Inferior parietal cortex (tissue), 1 donor: ENCODE data around the gene IL1B.

Source experiments
- DNase-seq: peaks from one replicate; pipeline ENCODE4 v3.0.0-alpha.2; 2016; ENCODE audit errors: extremely low spot score

IL1B gene

DNA sequence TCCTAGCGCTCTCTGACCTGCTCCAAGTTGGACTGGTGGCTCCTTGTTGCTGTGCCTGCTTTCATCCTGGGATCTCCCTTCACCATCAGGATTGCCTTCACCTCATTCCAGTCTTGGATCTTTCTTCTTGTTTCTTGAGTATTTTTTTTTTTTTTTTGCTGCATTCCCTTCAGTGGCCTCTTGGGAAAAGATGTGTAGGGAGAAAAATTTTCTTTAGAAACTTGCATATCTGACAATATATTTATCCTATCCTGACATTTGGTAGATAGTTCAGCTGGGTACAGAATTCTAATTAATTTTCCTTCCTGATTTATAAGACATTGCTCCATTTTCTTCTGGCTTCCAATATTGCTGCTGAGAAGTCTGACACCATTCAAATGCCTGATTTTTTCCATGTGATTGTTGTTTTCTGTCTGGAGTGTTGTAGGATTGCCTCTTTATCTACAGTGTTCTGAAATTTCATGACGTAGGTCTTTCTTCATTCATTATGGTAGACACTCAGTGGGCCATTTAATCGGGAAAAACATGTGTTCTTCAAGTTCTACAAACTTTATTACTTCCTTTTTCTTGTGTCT lies 29.3 kb downstream of the IL1B start:
- DNase-seq = no peak

- DNase-seq = no peak
Measured at GRCh38 chr2:112805542-112805941, 31.0 kb downstream of the IL1B start.

DNA sequence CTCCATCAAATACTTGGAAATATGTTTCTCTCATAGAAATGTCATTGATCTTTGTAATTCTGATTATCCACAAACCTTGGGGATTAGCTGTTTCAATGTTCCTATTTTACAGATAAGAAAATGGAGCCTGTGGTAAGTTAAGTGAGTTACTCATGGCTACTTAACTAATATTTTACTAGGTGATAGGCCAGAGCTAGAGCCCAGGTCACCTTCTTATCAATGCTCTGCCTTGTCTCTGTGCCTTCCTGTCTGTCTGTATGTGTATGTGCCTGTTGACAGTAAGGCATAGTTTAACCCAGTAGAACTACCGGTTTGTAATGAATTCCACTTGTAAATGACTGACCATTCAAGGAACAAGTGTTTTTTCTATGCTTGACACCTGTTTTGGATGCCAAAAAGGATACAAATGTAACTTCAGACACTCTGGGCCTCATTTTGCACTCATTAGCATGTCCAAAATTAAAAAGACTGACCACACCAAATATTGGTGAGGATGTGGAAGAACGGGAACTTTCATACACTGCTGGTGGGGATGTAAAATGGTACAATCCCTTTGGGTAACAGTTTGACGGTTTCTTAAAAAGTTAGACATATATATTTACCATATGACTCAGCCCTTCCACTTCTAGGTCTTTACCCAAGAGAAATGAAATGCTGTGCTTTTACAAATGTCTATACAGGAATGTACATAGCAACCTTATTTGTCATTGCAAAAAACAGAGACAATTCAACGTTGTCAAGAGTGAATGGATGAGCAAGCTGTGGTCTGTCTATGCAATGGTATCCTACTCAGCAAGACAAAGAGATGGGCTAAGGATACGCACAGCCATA lies 32.7 kb downstream of the IL1B start:
- DNase-seq = no peak

DNA sequence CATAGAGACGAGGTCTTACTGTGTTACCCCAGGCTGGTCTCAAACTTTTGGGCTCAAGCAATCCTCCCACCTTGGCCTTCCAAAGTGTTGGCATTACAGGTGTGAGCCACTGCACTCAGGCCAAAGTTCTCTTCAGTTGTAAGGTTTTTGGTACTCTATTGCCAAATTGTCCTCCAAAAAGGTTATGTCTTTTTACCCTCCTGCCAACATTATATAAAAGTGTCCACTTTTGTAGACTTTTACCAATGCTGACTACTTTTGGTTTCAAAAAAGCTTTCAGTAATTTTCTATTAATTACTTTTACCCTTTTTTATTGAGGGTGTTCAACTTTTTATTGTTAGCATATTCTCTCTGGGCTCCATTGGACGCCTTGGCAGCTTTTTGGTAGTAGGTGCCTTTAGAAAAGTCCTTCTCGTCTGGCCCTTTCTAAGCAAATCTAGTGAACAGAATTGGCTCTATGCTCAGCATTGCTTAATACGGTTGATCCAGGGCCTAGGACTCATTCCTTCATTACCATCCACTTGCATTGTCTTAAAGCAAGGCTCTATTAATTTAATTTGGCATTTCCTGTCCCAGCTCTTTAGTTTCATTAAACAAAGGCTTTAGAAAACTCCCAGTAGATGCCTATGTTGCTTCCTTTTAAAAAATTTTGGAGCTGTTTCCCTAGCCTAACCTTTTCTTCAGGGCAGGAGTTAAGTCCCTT lies 35.5 kb downstream of the IL1B start:
- no peak for DNase-seq

- DNase-seq = no peak
Measured at GRCh38 chr2:112798979-112799975, 37.3 kb downstream of the IL1B start.

DNA sequence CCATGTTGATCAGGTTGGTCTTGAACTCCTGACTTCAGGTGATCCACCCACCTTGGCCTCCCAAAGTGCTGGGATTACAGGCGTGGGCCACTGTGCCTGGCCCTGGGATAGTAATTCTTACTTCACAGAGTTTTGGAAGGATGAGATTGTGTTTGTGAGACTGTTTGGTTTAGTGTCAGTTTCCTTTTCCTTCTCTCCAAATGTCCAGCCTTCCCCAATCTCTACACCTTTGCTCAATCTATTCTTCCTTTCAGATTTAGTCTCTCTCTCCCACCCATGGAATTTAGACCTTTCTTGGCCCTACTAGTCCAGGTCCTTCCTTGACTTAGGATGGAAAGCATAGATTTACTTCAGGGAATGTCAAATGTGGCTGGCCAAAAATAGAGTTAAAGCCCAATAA lies 40.1 kb downstream of the IL1B start:
- DNase-seq = no peak

GRCh38 chr2:112795774-112796173 lies 40.8 kb downstream of the IL1B start:
- DNase-seq = no peak

- DNase-seq = no peak
Measured at GRCh38 chr2:112794841-112795240, 41.7 kb downstream of the IL1B start.

DNA sequence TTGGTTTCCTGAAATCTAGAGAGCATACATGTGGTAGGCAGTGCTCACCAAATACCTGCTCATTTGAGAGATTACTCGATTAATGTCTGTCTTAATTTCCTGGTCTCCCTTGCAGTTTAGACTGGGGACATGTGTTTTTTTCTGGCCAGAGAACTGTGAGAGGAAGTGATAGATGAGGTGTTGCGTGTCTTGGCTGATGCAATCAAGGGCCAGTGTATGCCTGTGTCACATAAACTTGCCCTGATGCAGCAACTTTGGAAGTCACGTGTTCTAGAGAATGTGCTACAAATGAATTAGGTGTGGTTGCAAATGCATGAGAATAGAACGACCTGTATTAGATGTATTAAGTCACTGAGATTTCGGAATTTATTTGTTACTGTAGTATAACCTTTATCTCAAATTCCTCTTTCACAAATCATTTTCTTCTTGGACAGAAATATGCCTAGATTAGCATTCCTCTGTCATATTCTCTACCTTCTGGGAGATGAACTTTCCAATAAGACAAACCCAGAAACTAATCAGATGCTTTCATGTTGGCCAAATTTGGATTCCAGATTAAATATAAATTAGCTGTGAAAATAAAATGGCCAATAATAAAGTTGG lies 42.3 kb downstream of the IL1B start:
- peak; percentile 32 for DNase-seq

GRCh38 chr2:112793449-112793978 lies 43.1 kb downstream of the IL1B start:
- no peak for DNase-seq

DNA sequence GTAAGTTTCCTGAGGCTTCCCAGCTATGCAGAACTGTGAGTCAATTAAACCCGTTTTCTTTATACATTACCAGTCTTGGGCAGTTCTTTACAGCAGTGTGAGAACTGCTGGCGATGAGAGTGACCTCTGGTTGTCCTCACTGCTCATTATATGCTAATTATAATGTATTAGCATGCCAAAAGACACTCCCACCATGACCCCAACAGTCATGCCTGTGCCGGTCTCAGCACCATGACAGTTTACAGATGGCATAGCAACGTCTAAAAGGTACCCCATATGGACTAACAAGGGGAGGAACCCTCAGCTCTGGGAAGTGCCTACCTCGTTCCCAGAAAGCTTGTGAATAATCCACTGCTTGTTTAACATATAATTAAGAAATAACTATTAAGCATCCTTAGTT lies 44.2 kb downstream of the IL1B start:
- DNase-seq = no peak

DNA sequence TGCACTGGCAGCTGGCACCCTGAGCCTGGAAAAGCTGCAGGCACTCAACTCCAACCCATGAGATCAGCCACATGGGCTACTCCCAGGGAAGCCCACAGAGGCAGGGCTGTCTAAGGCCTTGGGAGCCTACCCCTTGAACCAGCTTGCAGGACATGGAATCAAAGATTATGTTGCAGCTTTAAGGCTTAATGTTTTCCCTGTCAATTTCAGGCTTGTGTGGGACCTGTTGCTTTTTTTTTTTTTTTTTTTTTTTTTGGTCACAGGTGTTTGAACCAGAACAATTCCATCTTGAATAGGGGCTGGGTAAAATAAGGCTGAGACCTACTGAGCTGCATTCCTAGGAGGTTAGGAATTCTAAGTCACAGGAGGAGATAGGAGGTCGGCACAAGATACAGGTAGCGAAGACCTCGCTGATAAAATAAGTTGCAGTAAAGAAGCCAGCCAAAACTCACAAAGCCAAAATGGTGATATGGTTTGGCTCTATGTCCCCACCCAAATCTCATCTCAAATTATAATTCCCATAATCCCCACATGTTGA lies 44.8 kb downstream of the IL1B start:
- DNase-seq = no peak

- no peak for DNase-seq
Measured at GRCh38 chr2:112791019-112791418, 45.6 kb downstream of the IL1B start.

DNA sequence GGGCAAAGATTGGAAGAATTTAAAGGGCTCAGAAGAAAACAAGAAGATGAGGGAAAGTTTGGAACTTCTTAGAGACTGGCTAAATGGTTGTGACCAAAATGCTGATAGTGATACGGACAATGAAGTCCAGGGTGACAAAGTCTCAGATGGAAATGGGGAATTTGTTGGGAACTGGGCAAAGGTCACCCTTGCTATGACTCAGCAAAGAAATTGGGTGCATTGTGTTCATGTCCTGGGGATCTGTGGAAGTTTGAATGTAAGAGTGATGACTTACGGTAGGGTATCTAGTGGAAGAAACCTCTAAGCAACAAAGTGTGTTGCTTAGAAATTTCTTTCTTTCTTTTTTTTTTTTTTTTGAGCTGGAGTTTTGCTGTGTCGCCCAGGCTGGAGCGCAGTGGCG lies 46.3 kb downstream of the IL1B start:
- no peak for DNase-seq

GRCh38 chr2:112789186-112789585 lies 47.4 kb downstream of the IL1B start:
- DNase-seq = no peak

DNA sequence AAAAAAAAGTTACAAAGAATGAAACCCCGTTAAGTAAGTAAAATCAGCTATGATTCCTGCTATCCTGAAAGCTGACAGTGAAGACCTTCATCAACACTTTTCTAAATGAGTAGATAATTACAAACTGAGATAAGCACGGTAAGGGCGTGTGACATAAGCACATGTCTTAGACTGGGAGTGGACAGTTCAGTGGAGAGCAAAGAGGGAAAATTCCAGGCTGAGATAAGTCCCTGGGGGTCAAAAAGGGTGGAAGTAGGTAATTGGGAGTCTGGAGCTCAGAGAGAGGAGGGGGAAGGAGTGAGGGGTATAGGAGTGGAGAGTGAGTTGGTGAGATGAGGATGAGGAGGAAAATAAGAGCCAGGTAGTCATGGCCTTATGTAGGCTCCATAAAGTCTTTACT lies 47.9 kb downstream of the IL1B start:
- DNase-seq = no peak

- no peak for DNase-seq
Measured at GRCh38 chr2:112787729-112788393, 48.7 kb downstream of the IL1B start.

GRCh38 chr2:112787294-112787693 lies 49.3 kb downstream of the IL1B start:
- no peak for DNase-seq

- DNase-seq = peak; percentile 16
Measured at GRCh38 chr2:112784199-112785189, 52.1 kb downstream of the IL1B start, which contains the start of gene IL1A. Gene IL1A (minus strand): TSS chr2:112784493. CDS start chr2:112783770, 723 bp downstream.
